ENCODE measurements around the gene RIN3.

- TF ChIP-seq FOXK2 (IDR thresholded peaks at IDR 0.05) (no peak), BHLHE40 (IDR thresholded peaks at IDR 0.05; ENCODE audit: borderline replicate concordance) (no peak), PKNOX1 (IDR thresholded peaks at IDR 0.05) (no peak), ARNT (IDR thresholded peaks at IDR 0.05) (no peak), SUZ12 (IDR thresholded peaks at IDR 0.05) (no peak)
Measured at GRCh38 chr14:92542766-92543554, 29.4 kb downstream of the RIN3 start.
